ENCODE results near the gene SETBP1.

- no peak for TF ChIP-seq ZNF496 (CRISPR knock-in tag; IDR thresholded peaks at IDR 0.05; ENCODE audit: insufficient replicate concordance)
- TF ChIP-seq POLR2AphosphoS5 (IDR thresholded peaks at IDR 0.05; ENCODE audit: low read depth, low read length), result no peak
- no peak for TF ChIP-seq ZBTB49 (CRISPR knock-in tag; IDR thresholded peaks at IDR 0.05; ENCODE audit: borderline replicate concordance)
Measured at GRCh38 chr18:44704135-44704789, 23.6 kb downstream of the SETBP1 start.
